Calu3 (cell line): Measurements from ENCODE around the gene HAS3. TPM values are rescaled to one million over a fixed set of nuclear protein-coding genes. Genes with fewer than 3 reads are reported as not detected.
"Not testable (repeated sequence)": the region's sequence is repeated elsewhere in the genome, so short reads cannot be mapped to it uniquely, and the experiment has no call there.

Experiments
- BruUV-seq: library from RNA; stranded (reverse); fragments of 400-500 nt; replicated peaks from 2 replicates; lab custom pipeline; 2021; lab: Mats Ljungman, UMichigan
- CTCF ChIA-PET: fragments of 300-600 bp; sonication (Branson Sonifier 250); formaldehyde crosslinking; loops from one replicate; lab custom pipeline; 2022; ENCODE audit warnings: antibody characterized with exemption; lab: Charles Lee
- DNase-seq: peaks from one replicate; pipeline ENCODE4 v3.0.0; 2022
- H3K27ac Mint-ChIP-seq: one replicate; pipeline ENCODE4 v1.8.0; 2022; ENCODE audit warnings: mixed read lengths; ENCODE audit not compliant: unreplicated experiment
- H3K27me3 Mint-ChIP-seq: one replicate; pipeline ENCODE4 v1.8.0; 2022; ENCODE audit warnings: mixed read lengths; ENCODE audit not compliant: unreplicated experiment
- H3K36me3 Mint-ChIP-seq: one replicate; pipeline ENCODE4 v1.8.0; 2022; ENCODE audit warnings: mild to moderate bottlenecking, moderate library complexity, mixed read lengths; ENCODE audit not compliant: insufficient read depth, unreplicated experiment
- H3K4me1 Mint-ChIP-seq: one replicate; pipeline ENCODE4 v1.8.0; 2022; ENCODE audit warnings: mild to moderate bottlenecking, low read depth, mixed read lengths; ENCODE audit not compliant: unreplicated experiment
- H3K4me3 Mint-ChIP-seq: one replicate; pipeline ENCODE4 v1.8.0; 2022; ENCODE audit warnings: mild to moderate bottlenecking, low read depth, moderate library complexity, mixed read lengths; ENCODE audit not compliant: unreplicated experiment
- H3K9me3 Mint-ChIP-seq: one replicate; pipeline ENCODE4 v1.8.0; 2022; ENCODE audit warnings: low read depth, mixed read lengths; ENCODE audit not compliant: unreplicated experiment
- CTCF ChIP-seq: fragments of 200-600 bp; IDR thresholded peaks from one replicate; pipeline ENCODE4 v1.8.0; 2022; ENCODE audit warnings: antibody characterized with exemption; ENCODE audit not compliant: unreplicated experiment
- intact Hi-C: fragments of 100-400 bp; cut with micrococcal nuclease; formaldehyde crosslinking; loops from one replicate; pipeline ENCODE4 v1.10.0; 2022; ENCODE audit not compliant: unreplicated experiment
- total RNA-seq: library from RNA; stranded (reverse); gene quantifications from 2 replicates; pipeline ENCODE4 v1.2.3, GENCODE V29; 2022

Gene HAS3
- total RNA-seq, 1 experiment from 2014 or later = 33.2 TPM

GRCh38 chr16:69057400-69058378 lies 47.8 kb upstream of the HAS3 start:
- DNase-seq = no peak
- H3K27ac Mint-ChIP-seq = no peak overlapping the region
- H3K9me3 Mint-ChIP-seq = no peaks in the 10 kb centered on the region
- H3K27me3 Mint-ChIP-seq = no peaks in the 10 kb centered on the region
- no peak for TF ChIP-seq CTCF
- CTCF ChIA-PET = interaction anchor here (1.4 kb wide), 1 partner anchor 54 kb away, joined by 3 read pairs; no protein-coding TSS in a partner anchor
- BruUV-seq = no TSS peak
- H3K4me3 Mint-ChIP-seq = no peak overlapping the region
- intact Hi-C loops = no loop called here
- H3K4me1 Mint-ChIP-seq = peaks cover 15% of the 10 kb centered on the region
- no peaks in the 10 kb centered on the region for H3K36me3 Mint-ChIP-seq

- H3K4me1 Mint-ChIP-seq, H3K27ac Mint-ChIP-seq, intact Hi-C loops, H3K27me3 Mint-ChIP-seq, BruUV-seq, DNase-seq, H3K4me3 Mint-ChIP-seq, H3K36me3 Mint-ChIP-seq, H3K9me3 Mint-ChIP-seq, CTCF ChIA-PET: not testable (repeated sequence)
These were observed 42.0 kb upstream of the HAS3 start for GRCh38 chr16:69063491-69063890.

GRCh38 chr16:69064124-69064763 lies 41.2 kb upstream of the HAS3 start:
- no peaks in the 10 kb centered on the region for H3K4me1 Mint-ChIP-seq

GRCh38 chr16:69064764-69065313 lies 40.6 kb upstream of the HAS3 start:
- no peaks in the 10 kb centered on the region for H3K4me1 Mint-ChIP-seq
- intact Hi-C loops = no loop called here
- no peak overlapping the region for H3K4me3 Mint-ChIP-seq
- CTCF ChIA-PET = no interaction called here
- TF ChIP-seq CTCF = no peak
- no peaks in the 10 kb centered on the region for H3K27me3 Mint-ChIP-seq
- no peaks in the 10 kb centered on the region for H3K9me3 Mint-ChIP-seq
- BruUV-seq = no TSS peak
- no peaks in the 10 kb centered on the region for H3K36me3 Mint-ChIP-seq
- no peak overlapping the region for H3K27ac Mint-ChIP-seq
- no peak for DNase-seq

More at GRCh38 chr16:69064124-69064763, 41.2 kb upstream of the HAS3 start:
- BruUV-seq = no TSS peak
- no peaks in the 10 kb centered on the region for H3K9me3 Mint-ChIP-seq
- no peaks in the 10 kb centered on the region for H3K27me3 Mint-ChIP-seq
- no peak for DNase-seq
- H3K36me3 Mint-ChIP-seq = no peaks in the 10 kb centered on the region
- H3K4me3 Mint-ChIP-seq = no peak overlapping the region
- CTCF ChIA-PET = no interaction called here
- no peak overlapping the region for H3K27ac Mint-ChIP-seq
- no peak for TF ChIP-seq CTCF
- intact Hi-C loops = no loop called here
